GM12878 (cell line): ENCODE data around the gene THAP3.
A peak's percentile ranks its signal among the peaks of the same experiment; 100 is the strongest.

ENCODE experiments used
- BHLHE40 ChIP-seq, 2 experiments: fragments of 450-650 bp in 1 of 2; IDR thresholded peaks; 2 replicates each; pipeline ENCODE4 v1.6.1; 2011 to 2017; ENCODE audit warnings: low read depth in 2 of 2, borderline replicate concordance in 1 of 2, improper control_type of control experiment in 1 of 2, low read length in 1 of 2, mild to moderate bottlenecking in 1 of 2
- CHD2 ChIP-seq: IDR thresholded peaks from 2 replicates; pipeline ENCODE4 v1.6.1; 2011; ENCODE audit warnings: low read depth, low read length, improper control_type of control experiment, borderline replicate concordance
- GABPA ChIP-seq: IDR thresholded peaks from 2 replicates; pipeline ENCODE4 v1.6.1; 2014; ENCODE audit warnings: antibody characterized with exemption, low read depth, mild to moderate bottlenecking, inconsistent platforms
- NBN ChIP-seq: fragments of 450-650 bp; IDR thresholded peaks from 2 replicates; pipeline ENCODE4 v1.6.1; 2016
- POLR2A ChIP-seq: IDR thresholded peaks from 2 replicates; pipeline ENCODE4 v1.6.1; 2011; ENCODE audit warnings: low read depth, mild to moderate bottlenecking, low read length
- POLR2AphosphoS5 ChIP-seq: IDR thresholded peaks from 2 replicates; pipeline ENCODE4 v1.6.1; 2011; ENCODE audit warnings: mild to moderate bottlenecking, low read length, inconsistent platforms
- SRF ChIP-seq, 2 experiments: IDR thresholded peaks; 2 replicates each; pipeline ENCODE4 v1.6.1; 2011; ENCODE audit warnings: low read depth in 2 of 2, low read length in 2 of 2, mild to moderate bottlenecking in 1 of 2, moderate library complexity in 1 of 2
- YY1 ChIP-seq: IDR thresholded peaks from 2 replicates; pipeline ENCODE4 v1.6.1; 2011; ENCODE audit warnings: low read depth, mild to moderate bottlenecking, low read length
- TF ChIP-seq, protein P1 (sequence below): IDR thresholded peaks from 2 replicates; pipeline ENCODE4 v1.6.1; 2012; ENCODE audit warnings: mild to moderate bottlenecking, low read depth, low read length
- TF ChIP-seq, protein P2 (sequence below), 3 experiments: IDR thresholded peaks in 2 of 3; conservative IDR thresholded peaks in 1 of 3; 2 replicates each; pipeline ENCODE4 v1.5.1; 2011; ENCODE audit warnings: low read depth in 3 of 3, low read length in 3 of 3, mild to moderate bottlenecking in 3 of 3, control low read depth in 2 of 3, moderate library complexity in 2 of 3, inconsistent platforms in 1 of 3, mixed read lengths in 1 of 3; ENCODE audit not compliant: control insufficient read depth in 2 of 3, insufficient read depth in 1 of 3; ENCODE audit errors: extremely low read depth in 1 of 3
- TF ChIP-seq, protein P3 (sequence below): IDR thresholded peaks from 2 replicates; pipeline ENCODE4 v1.6.1; 2011; ENCODE audit warnings: mild to moderate bottlenecking, low read depth, low read length, moderate library complexity; ENCODE audit not compliant: insufficient replicate concordance

DNA sequence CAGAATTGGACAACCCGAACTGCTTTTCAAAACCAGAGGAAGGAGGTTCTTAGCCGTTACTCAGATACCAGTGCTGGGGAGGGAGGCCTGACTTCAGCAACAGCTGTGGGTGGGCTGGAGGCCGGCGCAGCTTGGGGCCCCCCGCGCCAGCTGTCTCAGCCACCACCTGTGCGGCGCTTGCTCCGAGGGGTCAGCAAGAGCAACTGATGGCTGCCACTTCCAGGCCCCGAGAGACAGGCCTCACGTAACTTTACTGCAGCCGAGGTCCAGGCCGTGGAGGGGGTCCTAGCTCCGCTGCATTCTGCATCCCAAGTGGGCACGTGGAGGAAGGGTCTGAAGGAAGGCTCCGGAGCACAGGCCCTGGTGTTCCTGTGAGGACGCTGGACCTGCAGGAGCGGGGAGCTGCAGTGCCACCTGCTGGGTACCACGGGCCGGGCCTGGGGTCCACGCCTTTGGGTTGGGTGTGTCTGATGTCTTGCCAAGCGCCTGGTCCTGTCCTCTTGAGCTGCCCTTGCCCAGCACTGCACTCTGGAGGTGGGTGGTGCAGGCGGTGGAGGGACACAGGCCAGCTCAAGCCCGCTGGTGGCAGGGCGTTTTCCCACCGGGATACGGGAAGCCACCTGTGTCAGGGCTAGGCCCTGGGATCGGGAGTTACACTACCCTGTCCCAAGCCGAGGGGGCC lies 9.8 kb downstream of the THAP3 start:
- TF ChIP-seq, protein P1, sequence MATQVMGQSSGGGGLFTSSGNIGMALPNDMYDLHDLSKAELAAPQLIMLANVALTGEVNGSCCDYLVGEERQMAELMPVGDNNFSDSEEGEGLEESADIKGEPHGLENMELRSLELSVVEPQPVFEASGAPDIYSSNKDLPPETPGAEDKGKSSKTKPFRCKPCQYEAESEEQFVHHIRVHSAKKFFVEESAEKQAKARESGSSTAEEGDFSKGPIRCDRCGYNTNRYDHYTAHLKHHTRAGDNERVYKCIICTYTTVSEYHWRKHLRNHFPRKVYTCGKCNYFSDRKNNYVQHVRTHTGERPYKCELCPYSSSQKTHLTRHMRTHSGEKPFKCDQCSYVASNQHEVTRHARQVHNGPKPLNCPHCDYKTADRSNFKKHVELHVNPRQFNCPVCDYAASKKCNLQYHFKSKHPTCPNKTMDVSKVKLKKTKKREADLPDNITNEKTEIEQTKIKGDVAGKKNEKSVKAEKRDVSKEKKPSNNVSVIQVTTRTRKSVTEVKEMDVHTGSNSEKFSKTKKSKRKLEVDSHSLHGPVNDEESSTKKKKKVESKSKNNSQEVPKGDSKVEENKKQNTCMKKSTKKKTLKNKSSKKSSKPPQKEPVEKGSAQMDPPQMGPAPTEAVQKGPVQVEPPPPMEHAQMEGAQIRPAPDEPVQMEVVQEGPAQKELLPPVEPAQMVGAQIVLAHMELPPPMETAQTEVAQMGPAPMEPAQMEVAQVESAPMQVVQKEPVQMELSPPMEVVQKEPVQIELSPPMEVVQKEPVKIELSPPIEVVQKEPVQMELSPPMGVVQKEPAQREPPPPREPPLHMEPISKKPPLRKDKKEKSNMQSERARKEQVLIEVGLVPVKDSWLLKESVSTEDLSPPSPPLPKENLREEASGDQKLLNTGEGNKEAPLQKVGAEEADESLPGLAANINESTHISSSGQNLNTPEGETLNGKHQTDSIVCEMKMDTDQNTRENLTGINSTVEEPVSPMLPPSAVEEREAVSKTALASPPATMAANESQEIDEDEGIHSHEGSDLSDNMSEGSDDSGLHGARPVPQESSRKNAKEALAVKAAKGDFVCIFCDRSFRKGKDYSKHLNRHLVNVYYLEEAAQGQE: no peak
- TF ChIP-seq SRF (IDR thresholded peaks at IDR 0.05; ENCODE audit: low read depth in 2 of 2, low read length in 2 of 2) (no peak), BHLHE40 (IDR thresholded peaks at IDR 0.05; ENCODE audit: borderline replicate concordance in 1 of 2, low read depth in 2 of 2, low read length in 1 of 2) (no peak), POLR2AphosphoS5 (peak; percentile 19; the same call in 1 of the 2 replicates), POLR2A (0 out of 2 replicates have a peak, but pooled peaks have one; percentile 51), GABPA (no peak), NBN (no peak), CHD2 (no peak), YY1 (no peak)
- TF ChIP-seq, protein P2, sequence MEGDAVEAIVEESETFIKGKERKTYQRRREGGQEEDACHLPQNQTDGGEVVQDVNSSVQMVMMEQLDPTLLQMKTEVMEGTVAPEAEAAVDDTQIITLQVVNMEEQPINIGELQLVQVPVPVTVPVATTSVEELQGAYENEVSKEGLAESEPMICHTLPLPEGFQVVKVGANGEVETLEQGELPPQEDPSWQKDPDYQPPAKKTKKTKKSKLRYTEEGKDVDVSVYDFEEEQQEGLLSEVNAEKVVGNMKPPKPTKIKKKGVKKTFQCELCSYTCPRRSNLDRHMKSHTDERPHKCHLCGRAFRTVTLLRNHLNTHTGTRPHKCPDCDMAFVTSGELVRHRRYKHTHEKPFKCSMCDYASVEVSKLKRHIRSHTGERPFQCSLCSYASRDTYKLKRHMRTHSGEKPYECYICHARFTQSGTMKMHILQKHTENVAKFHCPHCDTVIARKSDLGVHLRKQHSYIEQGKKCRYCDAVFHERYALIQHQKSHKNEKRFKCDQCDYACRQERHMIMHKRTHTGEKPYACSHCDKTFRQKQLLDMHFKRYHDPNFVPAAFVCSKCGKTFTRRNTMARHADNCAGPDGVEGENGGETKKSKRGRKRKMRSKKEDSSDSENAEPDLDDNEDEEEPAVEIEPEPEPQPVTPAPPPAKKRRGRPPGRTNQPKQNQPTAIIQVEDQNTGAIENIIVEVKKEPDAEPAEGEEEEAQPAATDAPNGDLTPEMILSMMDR (IDR thresholded peaks at IDR 0.05 in 2 of 3, conservative IDR thresholded peaks at IDR 0.05 in 1 of 3; ENCODE audit: control insufficient read depth in 2 of 3, extremely low read depth in 1 of 3, insufficient read depth in 1 of 3, low read depth in 3 of 3, low read length in 3 of 3): peak; percentile 44 to 66 (median 45)
- TF ChIP-seq, protein P3, sequence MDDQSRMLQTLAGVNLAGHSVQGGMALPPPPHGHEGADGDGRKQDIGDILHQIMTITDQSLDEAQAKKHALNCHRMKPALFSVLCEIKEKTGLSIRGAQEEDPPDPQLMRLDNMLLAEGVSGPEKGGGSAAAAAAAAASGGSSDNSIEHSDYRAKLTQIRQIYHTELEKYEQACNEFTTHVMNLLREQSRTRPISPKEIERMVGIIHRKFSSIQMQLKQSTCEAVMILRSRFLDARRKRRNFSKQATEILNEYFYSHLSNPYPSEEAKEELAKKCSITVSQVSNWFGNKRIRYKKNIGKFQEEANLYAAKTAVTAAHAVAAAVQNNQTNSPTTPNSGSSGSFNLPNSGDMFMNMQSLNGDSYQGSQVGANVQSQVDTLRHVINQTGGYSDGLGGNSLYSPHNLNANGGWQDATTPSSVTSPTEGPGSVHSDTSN: no peak
